GM18870 (cell line): Measurements from ENCODE around the gene IQGAP3.

Source experiments
- ATAC-seq: cut with Tn5 transposase; IDR thresholded peaks from one replicate; pipeline ENCODE4 v1.9.1; 2021; ENCODE audit warnings: moderate library complexity; ENCODE audit not compliant: unreplicated experiment

Gene IQGAP3

DNA sequence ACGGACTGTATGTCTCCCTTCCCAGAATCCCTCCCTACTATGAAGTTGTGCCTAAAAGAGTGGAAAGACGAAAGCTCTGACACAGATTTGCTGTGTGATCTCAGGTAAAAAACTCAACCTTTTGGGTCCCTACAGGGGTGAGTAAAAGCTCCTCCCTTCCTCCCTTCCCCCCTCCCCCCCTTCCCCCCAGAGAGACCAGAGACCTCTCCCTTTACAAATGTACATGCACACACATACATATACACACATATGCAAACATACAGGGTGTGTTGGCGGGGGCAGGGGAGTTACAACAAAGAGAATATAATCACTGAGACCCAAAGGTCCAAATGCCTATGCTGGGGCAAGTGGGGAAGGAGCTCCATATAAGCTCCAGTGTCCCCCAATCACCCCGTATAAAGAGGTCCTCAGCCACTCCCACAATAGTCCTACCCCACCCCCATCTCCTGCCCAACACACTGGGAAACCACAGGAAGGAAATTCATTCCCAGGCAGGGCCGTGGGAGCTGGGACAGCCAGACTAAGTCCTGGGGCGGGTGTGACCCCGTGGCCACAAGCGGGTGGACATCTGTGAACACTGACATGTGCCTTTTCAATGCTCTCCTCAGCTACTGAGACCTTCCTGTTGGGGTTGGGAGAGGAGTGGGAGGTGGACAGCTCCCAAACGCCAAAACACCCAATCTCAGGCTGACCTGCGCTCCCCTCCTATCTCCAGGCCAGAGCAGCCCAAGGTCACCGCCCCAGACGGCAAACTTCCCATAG, 73.8 kb downstream of the IQGAP3 start:
- ATAC-seq, result no peak

DNA sequence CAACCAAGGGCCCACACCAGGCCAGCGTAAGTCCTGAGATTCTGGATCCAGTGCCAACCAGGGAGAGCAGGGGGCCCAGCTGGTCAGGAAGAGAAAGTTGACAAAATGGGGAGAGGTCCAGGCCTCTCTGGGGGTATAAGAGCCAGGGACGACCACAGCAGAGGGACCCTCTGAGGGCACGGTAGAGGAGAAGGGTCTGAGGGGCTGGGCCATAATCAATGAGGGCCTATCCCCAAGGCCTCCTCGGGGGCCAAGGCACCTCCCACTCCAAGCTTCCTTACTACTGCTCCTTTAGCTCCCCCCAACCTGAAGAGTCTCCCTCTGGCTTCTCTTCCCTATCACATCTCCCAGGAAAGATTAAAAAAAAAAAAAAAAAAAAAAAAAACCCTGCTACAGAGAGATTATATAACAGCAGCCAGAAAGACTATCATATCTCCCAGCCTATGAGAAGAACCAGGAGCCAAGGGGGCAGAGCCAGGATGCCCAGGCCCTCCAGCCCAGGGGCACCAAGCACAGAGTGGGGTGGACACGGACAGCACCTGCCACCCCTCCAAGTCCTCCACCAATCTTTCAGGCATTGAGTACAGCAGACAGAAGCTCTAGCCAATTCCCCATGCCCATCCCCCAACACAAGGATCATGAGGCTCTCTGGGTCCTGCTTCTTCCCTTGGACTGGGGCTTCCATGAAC, 74.5 kb downstream of the IQGAP3 start:
- ATAC-seq, result no peak

DNA sequence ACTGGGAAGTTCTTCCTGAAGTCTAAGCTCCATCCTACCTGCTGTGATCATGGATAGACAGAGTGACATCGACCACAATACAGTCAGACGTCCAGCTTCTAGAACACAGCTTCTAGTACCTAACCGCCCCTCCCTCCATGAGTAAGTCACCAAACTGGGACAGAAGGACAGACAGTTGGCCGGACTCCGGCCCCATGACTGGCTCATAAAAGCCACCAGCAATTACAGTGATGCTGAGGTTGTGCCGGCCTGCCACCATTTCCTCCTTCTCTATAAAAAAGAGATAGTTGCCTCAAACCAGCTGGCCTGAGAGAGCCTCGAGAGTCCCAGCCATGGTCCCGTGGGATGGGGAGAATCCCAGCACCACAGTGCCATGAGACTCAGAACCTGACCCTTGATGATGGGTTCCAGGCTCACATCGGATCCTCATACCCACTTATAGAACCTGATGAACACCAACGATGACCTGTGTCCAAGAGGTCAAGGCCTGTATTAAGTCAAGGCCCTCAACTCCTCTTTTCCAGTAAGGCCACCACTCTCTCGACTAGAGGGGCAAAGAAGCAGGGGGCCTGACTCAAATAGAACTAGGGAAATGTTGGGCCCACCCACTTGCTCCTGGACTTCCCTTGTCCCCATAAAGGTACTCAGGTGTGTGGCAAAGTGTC, 75.2 kb downstream of the IQGAP3 start:
- ATAC-seq, result no peak

DNA sequence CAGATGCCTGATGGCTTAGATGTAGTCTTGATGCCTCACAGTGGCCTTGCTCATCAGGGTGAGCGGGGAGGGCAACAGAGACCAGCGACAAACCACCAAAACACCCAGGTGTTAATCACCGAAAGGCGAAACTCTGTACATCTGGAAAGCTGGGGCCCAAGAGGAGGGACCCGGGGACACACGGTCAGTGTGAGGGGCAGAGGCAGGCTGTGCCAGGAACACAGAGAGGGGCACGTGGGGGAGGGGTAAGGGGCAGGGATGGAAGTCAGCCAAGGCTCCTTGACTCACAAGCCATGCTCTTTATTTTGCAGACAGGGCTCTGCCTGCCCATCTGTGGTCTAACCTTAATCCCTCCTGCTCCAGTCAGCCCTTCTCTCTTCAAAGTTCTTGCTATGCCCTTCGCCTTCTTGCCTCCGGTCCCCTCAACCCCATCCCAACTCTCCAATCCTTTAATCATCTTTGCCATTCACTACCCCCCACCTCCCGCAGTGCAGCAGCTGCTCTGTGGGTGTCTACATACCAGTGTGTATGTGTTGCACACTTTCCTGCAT, 76.1 kb downstream of the IQGAP3 start:
- no peak for ATAC-seq

DNA sequence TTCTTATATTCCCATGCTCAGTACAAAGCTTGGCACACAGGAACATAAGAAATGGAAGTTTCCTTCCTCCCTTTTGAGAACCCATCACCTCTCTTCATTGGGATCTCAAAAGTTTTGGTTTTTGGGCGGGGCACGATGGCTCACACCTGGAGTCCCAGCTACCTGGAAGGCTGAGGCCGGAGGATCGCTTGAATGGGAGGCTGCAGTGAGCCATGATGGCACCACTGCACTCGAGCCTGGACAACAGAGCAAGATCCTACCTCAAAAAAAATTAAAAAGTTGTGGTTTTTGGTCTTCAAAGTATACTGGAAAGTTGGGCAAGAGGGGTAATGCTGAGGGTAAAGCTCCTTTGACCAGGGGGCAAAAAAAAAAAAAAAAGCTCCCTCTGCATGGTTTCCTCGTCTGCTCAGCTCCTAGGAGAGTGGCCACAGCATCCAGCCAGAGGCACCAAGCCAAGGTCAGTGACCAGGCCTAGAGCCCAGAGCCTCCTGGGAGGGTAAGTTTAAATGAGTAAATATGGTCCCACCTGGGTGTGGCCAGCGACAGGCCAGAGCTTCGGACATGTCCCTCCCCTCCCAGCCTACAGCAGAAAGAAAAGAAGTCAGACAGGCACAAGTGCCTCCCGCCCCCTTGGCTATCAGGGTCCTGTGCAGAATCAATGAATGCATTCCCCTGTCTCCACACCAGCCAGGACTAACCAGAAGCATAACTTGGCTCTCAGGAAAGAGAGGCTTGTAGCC, 76.8 kb downstream of the IQGAP3 start:
- no peak for ATAC-seq

DNA sequence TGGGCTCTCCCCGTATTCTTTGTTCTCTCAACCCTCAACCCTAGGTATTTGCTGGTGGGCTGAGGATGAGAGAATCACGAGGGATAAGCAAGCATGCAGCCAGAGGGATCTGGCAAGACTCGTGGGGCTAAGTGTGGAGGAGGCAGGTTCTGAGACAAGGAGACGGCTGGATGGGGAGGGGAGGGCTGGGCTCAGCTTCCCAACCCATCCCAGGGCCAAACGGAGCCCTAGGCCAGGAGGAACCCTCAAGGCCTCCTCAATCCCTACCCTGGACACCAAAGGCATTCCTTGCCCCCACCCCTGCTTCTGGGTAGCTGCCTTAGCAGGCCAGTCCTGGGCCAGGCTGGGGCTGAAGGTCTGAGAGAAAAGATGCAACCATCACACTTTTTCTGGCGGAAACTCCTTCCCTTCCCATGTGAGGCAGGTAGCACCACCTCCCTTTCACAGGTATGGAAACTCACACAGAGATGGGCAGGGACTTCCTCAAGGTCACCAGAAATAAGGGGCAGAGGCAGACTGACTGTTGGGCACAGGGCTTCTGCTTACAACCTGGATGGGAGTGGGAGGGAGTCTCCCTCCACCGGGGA, 78.0 kb downstream of the IQGAP3 start:
- ATAC-seq, result no peak

DNA sequence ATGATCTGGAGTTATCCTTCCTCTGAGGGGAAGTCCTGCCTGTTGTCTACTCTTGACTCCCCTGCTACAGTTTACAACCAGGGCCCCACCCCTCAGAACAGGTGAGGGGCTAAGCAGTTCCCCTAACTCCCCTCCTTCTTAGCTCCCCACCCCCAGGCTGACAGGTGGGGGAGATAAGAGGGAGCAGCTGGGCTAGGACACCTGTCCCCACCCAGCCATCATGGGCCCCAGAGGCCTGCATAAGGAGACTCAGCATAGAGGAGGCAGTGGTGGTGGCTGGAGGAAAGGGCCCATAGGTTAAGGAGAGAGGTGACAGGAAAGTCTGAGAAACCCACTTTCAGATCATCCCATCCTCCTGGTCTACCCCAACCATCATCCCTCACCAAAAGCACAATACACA, 78.6 kb downstream of the IQGAP3 start:
- ATAC-seq, result no peak

DNA sequence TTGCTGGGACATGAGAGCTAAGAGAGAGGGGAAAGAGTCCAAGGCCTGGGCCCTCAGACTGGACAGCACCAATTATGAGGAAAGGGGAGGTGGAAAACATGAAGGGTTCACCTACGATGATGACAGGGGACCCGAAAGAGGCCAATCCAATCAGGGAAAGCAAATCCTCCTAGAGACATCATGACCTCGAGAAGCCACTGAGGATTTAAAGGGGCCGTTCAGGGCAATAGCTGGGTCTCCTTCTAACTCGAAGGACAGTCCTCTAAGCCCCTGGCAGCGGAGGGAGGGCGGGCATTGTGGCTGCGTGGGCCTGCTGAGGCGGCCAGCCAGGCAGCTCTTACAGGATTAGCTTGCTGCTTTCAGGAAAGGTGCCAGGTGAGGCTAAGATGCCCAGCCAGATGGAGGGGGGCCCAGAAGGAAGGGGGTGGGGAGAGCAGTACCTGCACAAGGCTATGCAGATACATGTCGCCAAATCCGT, 79.2 kb downstream of the IQGAP3 start:
- no peak for ATAC-seq

DNA sequence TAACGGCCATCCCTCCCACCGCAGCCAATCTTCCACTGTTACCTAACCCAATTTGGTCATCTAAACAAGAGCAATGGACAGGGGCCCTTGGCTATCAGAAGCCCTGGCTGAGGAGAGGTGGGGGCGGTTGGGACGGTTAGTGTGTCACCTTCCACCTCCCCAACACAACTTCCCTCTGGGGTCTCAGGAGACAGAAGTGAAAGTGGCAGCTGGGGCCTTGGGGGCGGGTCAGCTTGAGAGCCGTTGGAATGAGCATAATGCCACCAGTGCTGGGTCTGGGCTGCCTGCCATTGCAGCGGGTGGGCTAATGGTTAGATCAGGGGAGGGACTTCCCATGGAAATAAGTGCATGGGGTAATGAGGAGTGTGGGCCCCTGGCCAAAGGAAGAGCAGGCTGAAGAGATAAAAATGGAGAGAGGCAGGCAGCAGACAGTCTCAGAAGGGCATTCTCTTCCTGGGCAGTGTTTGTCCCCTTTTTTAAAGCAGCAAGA, 79.7 kb downstream of the IQGAP3 start:
- no peak for ATAC-seq

DNA sequence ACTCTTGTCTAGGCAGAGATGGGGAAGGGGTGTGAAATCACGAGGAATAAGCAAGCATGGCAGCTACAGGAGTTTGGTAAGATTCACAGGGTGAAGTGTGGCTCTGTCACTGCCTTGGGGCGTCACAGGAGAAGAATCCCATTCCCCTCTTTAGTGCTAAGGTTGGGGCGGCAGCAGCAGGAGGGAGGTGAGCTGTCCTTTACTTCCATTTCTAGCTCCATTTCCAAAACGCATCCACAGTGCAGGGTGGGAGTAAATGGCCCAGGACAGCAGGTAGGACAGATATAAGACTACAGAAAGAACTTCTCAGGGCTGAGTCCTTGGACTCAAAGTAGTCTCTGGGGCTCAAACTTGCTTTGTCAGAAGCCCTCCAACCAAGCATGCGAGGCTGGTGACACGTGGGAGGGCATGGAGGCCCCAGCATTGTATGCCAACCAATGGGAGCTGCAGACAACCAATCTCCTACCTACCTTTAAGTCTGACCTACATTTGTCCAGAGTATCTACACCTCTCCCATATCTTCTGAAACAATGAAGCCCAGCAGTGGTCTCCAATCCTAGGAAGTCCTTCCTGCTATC, 80.3 kb downstream of the IQGAP3 start:
- no peak for ATAC-seq

DNA sequence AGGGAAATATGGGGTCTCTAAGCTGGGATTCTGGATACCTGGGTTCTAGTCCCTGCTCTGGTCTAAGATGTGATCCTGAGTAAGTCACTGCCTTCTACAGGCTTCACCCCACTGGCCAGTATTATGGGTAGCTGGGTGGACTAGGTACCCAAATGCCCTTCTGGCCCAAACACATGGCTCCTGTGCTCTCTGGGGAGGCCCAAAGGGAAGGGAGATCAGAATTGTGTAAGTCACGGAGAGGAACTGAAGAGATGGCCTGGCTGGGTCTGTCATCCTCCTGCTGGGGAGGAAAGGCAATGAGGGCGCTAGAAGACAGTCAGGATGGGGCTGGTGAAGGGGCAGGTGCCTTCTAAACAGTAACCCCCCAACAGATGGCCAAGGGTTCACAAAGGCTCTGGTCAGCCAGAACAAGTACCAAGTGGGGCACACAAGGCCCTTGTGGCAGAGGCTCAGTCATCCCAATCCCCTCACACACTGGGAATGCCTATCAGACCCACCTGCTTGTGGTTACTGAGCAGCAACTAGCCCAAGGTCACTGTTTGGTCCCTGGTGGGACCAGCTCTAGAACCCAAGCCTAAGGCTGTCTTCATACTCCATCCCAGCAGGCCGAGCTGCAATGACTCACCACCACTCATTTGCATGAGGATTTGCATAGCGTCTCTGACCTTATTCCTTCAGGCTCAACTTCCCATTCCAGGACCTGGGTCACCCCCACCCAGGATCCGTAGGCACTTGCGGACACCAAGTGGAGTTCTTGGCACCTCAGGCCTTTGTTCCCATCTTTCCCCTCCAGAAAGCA, 81.0 kb downstream of the IQGAP3 start:
- ATAC-seq, result no peak

DNA sequence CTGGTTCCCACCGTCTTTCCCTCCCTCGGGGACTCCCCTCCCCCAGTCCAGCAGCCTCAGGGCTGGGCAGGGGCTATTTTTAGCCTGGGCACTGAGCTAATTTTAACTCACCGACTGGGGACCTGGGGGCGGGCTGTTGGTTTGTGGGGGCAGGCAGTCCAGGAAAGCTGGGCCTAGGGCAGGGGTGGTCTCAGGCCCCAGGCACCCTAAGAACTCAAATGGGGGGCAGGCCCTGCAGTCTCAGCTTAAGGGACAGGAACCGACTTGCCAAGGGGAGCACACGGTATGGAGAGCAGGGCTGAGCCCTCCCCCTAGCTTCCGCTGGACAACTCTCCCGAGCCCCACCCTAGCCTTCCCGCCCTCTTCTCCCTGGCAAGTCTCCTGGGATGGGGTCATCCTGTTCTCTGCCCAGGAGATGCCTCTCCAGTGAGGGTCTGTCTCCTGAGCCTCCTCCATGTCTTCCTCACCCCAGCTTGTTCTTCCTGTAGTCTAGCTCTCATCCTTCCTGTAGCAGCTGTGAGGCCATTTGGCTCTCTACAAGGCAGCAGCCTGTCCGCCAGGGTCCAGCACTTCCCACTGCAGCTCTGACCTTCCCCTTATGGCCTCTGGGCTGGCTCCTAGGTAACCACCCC, 81.8 kb downstream of the IQGAP3 start:
- no peak for ATAC-seq

DNA sequence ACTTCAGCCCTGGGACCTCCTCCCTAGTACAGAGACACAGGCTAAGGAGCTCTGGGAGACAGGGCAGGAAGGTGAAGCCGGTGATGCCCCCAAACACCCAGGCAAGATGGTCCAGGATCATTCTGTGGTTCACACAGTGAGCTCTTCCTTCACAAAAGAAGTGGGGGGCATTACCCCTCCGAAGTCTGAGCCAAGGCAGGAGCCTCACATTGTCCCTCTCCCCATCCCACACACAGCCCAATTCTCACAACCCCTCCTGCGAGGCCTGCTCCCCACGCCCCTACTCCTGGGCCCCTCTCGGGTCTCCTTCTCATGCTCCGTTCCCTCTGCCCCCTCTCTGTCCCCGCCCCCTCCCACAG, 82.5 kb downstream of the IQGAP3 start:
- ATAC-seq, result no peak

DNA sequence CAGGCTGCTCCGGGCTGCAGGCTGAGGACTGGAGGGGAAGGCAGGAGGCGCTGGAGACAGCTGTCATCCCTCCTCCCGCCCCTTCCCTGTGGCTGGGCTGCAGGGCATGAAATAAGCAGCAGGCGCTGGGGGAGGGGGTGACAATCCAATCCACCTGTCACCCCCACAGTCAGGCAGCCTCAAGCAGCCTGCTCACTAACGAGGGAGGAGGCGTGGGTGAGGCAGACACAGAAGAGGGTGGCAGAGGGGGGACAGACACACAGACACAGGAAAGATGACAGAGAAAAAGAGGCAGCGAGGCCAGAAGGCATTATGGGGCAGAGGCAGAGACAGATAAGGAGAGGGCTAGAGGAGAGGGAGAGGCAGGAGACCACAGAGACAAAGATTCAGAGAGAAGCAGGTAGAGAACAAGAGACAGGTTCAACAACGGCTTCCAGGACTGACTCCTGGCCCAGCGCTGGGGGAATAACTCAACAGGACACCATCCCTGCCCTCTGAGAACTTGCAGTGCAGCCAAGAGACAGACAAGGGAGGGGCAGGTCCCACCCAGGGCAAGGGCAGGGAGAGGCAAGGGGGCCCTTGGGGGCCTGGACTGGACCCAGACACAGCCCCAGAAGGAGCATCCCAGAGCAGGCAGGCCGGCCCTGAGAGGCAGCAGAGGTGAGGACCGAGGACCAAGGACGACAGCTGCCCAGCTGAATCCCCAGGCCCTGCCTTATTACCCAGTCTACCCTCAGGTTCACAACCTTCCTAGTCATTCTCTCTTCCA, 83.0 kb downstream of the IQGAP3 start:
- ATAC-seq, result no peak

DNA sequence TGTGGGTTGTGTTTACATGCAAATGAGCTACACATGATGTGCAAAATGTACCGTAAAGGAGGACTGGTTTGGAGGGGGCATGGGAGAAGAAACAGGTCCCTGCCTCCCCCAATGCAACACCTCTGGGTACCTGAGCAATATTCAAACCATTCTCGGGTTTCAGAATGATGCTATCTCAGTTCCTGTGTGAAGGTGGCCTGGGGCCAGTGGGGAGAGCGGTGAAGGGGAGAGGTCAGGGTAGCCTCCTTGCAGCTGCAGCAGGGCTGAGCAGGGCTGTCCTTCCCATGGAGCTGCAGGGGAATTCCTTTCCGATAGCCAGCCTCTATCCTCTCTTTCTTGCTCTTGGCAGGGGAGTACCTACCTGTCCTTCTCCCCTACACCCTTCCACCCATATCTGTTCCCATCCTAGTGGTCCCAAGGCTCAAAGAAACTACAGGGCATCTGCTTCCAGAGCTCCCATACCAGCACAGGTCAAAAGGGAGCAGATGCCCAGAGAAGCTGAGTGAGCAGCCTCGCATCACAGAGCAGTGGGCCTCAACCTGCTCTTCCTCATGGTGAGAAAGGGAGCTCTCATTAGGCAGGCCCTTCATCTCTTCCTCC, 83.7 kb downstream of the IQGAP3 start:
- ATAC-seq, result peak; percentile 63

DNA sequence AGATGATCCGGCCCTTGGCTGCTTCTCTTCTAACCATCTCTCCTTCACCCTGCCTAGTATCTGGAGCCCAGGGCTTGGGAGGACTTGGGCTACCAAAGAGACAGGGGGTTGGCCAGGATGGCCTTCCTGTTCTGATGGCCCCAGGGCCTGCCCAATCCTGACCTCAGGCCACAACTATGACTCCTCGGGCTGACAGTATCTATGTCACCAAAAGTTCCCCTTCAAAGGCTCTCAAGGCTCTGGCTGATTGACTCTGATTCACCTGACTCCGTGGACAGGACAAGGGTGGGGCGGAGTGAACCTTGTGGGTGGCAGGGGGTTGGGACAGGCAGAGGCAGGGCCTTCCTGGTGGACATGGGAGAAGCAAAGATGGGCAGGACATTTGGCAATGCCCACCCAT, 84.5 kb downstream of the IQGAP3 start:
- ATAC-seq, result no peak

DNA sequence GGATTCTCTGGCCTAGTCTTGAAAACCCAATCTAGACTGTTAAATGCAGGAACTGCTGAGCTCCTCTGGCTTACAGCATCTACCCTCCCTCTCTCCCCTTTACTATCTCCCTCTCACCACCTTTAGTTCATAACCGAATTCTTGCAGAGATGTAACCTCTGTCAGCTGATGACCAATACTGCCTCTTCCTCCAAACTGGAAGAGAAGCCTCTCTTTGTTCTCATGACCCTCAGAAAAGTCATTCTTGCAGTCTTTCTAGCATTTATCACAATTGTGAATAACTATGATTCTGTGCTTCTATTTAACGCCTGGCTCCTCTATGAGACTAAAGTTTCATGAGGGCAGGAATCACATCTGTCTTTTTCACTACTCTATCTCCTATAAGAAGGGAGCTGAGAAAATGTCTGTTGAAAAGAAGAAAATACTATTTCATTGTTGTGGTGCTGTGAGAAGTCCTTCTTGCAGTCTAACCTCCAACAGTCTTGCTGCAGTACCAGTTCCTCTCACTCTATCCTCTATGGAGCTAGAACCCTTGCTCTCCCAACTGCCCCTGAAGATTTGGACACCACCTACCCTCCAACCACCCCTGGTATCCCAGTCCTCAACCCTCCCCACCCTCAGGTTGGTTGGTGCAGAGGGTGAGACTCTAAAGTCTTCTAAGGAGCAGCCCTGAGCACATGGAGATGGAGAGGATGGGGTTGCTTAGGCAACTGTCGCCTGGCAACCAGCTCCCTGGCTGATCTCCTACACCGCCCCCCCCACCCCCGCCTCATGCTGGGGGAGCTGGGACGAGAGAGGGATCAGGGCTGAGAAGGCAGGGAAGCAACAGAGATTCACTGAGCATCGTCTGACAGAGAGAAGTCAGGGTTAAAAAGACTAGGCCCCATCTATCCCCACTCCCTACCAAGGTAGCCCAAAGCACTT, 85.7 kb downstream of the IQGAP3 start:
- ATAC-seq, result no peak
